Measurements from ENCODE around the gene DVL2. TPM values are rescaled to one million over a fixed set of nuclear protein-coding genes. Genes with fewer than 3 reads are reported as not detected.
A peak's percentile ranks its signal among the peaks of the same experiment; 100 is the strongest.

The DVL2 gene
- total RNA-seq, 2 experiments from 2014 or later = 64.4 to 66.5 TPM

GRCh38 chr17:7236808-7237207 is 2.5 kb upstream of the DVL2 start:
- Mint-ChIP-seq H3K36me3 (peaks cover 35% of the 10 kb centered on the region), H3K4me3 (peak overlapping the region; percentile 98), H3K9me3 (no peaks in the 10 kb centered on the region), H3K27me3 (no peaks in the 10 kb centered on the region), H3K4me1 (peaks cover 61% of the 10 kb centered on the region), H3K27ac (peak overlapping the region; percentile 97)
- no peak for DNase-seq

DNA sequence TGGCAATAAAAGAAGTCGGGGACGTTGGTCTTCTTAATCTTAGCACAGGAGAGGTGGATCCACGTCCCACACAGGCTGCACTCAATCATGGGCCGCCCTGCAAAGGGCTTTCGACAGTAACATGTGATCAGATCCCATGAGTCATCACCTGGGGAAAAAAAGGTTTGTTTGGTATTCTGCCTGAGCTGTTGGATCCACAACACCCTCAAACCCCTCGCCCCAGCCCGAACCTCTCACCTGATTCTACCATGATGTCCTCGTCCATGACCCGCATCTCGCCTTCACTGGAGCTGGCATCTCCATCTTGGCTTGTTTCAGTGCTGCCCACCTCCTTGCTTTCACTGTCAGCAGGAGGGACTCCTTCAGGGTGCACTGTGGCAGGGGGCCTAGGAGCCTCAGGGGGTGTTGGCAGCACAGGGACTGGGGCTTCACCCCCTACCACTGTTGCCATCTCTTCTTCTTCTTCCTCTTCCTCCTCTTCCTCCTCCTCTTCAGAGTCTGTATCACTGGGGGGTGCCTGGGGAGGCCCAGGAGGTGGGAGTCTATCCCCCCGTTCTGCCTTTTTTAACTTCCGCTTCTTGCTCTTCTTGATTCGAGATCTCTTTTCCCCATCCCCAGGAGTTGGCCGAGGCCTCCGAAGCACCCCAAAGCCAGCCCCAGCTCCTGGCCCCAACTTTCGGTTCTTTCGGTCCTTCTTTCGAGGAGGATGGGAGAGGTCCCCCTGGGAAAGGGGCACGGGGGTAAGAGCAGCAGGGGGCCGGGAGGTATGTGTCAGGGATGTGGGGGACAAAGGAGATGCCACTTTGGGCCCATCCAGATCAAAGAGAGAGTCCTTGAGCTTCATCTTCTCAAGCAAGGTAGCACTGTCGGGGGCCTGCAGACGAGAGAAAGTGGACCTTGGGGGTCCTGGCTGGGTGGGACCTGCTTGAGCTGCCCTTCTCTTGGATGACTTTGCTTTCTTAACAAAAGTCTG is 1.7 kb upstream of the DVL2 start:
- peaks cover 54% of the 10 kb centered on the region for H3K4me1 Mint-ChIP-seq
- H3K27ac Mint-ChIP-seq = peak overlapping the region; percentile 65
- H3K27me3 Mint-ChIP-seq = no peaks in the 10 kb centered on the region
- H3K4me3 Mint-ChIP-seq = peak overlapping the region; percentile 99
- peaks cover 35% of the 10 kb centered on the region for H3K36me3 Mint-ChIP-seq
- DNase-seq = no peak
- H3K9me3 Mint-ChIP-seq = no peaks in the 10 kb centered on the region

DNA sequence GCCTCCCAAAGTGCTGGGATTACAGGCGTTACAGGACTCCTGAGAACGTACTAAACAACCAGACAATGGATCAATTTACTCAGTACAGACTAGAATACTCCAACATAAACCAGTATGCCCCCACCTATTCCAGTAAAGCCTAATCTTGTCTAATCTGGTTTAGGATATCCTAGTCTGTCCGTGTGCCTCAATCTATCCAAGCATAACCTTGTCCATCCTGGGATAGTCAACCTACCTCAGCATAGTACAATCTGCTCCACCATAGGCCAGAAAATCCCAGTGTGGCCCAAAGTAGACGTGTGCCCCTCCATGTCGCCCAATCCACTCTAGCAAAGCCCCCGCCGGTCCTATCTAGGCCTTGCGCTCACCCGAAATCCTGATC is 625 bp downstream of the DVL2 start:
- peak overlapping the region; percentile 96 for H3K27ac Mint-ChIP-seq
- H3K9me3 Mint-ChIP-seq = no peaks in the 10 kb centered on the region
- H3K36me3 Mint-ChIP-seq = peaks cover 39% of the 10 kb centered on the region
- peaks cover 46% of the 10 kb centered on the region for H3K4me1 Mint-ChIP-seq
- DNase-seq = no peak
- H3K27me3 Mint-ChIP-seq = no peaks in the 10 kb centered on the region
- H3K4me3 Mint-ChIP-seq = peak overlapping the region; percentile 99

- H3K4me1 Mint-ChIP-seq = peaks cover 50% of the 10 kb centered on the region
Measured at GRCh38 chr17:7232114-7232513, 2.2 kb downstream of the DVL2 start.

GRCh38 chr17:7229504-7229903 is 4.8 kb downstream of the DVL2 start:
- H3K9me3 Mint-ChIP-seq = no peaks in the 10 kb centered on the region
- H3K27ac Mint-ChIP-seq = no peak overlapping the region
- peaks cover 23% of the 10 kb centered on the region for H3K36me3 Mint-ChIP-seq
- no peaks in the 10 kb centered on the region for H3K27me3 Mint-ChIP-seq
- no peak overlapping the region for H3K4me3 Mint-ChIP-seq
- peaks cover 28% of the 10 kb centered on the region for H3K4me1 Mint-ChIP-seq
- no peak for DNase-seq

More at GRCh38 chr17:7232114-7232513, 2.2 kb downstream of the DVL2 start:
- no peak overlapping the region for H3K27ac Mint-ChIP-seq
- H3K36me3 Mint-ChIP-seq = peaks cover 41% of the 10 kb centered on the region
- no peaks in the 10 kb centered on the region for H3K27me3 Mint-ChIP-seq
- no peak for DNase-seq
- H3K9me3 Mint-ChIP-seq = no peaks in the 10 kb centered on the region
- peak overlapping the region; percentile 99 for H3K4me3 Mint-ChIP-seq

- no peak overlapping the region for H3K4me3 Mint-ChIP-seq
- H3K4me1 Mint-ChIP-seq = peaks cover 26% of the 10 kb centered on the region
- no peaks in the 10 kb centered on the region for H3K9me3 Mint-ChIP-seq
- peaks cover 22% of the 10 kb centered on the region for H3K36me3 Mint-ChIP-seq
- DNase-seq = no peak
- no peaks in the 10 kb centered on the region for H3K27me3 Mint-ChIP-seq
- H3K27ac Mint-ChIP-seq = peak overlapping the region; percentile 28
Measured at GRCh38 chr17:7228920-7229319, 5.4 kb downstream of the DVL2 start.

DNA sequence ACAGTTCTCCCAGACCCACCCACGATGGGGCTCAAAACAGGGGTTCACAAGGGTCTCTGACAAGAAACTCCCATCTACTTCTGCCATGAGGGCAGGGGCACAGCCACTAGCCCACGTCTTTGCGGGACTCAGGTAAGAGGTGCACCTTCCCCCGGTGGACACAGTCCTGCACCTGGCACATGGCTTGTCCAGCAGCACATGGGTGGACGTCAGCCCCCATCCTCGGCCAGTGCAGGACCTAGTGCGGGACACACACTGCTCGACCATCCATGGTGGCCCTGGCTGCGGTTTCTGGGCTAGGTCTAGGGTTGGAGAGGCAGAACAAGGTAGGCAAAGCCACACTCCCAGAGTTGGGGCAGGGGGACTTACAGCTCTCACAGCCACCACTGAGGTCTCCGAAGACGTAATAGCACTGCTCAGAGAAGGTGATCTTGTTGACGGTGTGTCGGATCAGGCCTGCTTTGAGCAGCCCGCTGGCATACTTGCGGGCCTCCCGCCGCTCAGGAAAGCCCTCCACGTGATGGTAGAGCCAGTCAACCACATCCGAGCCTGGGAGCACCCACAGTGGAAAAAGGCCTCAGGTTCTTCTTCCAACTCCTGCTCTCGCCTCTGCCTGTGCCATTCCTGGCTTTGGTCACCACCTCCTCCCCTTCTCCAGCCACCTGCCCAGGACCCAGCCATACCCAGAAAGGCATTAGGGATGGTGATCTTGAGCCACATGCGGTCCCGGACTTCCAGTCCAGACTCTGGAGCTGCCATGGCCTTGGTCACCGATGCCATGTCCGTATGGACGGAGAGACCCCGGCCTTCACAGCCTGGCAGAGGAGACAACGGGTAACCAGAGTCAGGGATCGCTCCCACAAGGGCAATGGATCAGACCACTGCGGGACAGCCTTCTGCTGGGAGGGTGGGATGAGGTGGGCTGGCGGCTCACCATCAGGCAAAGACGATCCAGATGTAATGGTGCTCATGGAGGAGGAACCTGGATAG is 7.3 kb downstream of the DVL2 start:
- Mint-ChIP-seq H3K9me3 (no peaks in the 10 kb centered on the region), H3K27ac (peak overlapping the region; percentile 29), H3K36me3 (peaks cover 14% of the 10 kb centered on the region), H3K27me3 (no peaks in the 10 kb centered on the region), H3K4me1 (peaks cover 18% of the 10 kb centered on the region), H3K4me3 (no peak overlapping the region)
- no peak for DNase-seq

DNA sequence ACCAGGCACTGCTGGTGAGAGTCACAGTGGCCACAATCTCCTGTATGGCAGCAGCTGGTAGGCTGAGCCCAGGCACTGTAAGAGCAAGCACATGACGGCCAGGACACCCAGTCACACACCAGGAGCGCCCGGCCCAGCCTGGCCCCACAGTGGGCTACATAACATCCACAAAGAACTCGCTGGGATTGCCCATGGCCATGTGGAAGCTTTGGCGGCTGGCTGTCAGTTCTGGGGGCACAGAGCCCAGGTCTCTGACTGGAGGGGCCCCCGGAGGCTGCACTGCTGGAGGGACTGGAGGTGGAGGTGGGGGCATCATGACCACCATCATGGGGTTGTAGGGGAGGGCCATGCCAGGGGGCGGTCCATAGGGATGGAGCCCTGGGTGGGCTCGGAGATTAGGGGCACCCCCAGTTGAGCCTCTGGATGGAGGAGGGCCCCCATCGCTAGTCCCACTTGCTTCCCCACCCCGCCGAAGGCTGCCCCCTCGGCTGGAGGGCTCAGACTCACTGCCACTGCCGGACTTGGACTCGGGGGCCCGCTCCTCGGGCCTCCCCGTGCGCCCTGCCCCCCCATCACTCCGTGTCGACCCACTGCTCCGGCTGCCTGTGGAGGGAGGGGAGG is 8.5 kb downstream of the DVL2 start:
- no peak overlapping the region for H3K4me3 Mint-ChIP-seq
- H3K36me3 Mint-ChIP-seq = peaks cover 21% of the 10 kb centered on the region
- H3K27ac Mint-ChIP-seq = no peak overlapping the region
- H3K4me1 Mint-ChIP-seq = peaks cover 23% of the 10 kb centered on the region
- no peak for DNase-seq
- no peaks in the 10 kb centered on the region for H3K27me3 Mint-ChIP-seq
- no peaks in the 10 kb centered on the region for H3K9me3 Mint-ChIP-seq

DNA sequence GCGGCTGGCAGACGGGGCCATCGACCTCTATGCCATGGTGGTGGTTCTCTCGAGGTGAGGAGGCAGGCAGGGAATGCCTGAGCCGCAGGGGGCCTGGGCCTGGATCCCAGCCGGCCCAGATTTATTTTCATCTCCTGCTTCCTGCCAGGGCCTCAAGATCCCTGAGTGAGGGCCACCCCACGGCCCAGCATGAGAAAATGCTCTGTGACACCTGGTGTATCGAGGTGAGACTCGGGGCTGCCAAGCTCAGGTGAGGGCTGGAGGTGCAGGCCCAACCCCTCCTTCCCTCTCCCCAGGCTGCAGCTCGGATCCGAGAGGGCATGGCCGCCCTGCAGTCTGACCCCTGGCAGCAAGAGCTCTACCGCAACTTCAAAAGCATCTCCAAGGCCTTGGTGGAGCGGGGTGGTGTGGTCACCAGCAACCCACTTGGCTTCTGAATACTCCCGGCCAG is 9.6 kb downstream of the DVL2 start:
- no peaks in the 10 kb centered on the region for H3K9me3 Mint-ChIP-seq
- peaks cover 27% of the 10 kb centered on the region for H3K36me3 Mint-ChIP-seq
- peaks cover 28% of the 10 kb centered on the region for H3K4me1 Mint-ChIP-seq
- H3K27ac Mint-ChIP-seq = no peak overlapping the region
- no peaks in the 10 kb centered on the region for H3K27me3 Mint-ChIP-seq
- DNase-seq = no peak
- no peak overlapping the region for H3K4me3 Mint-ChIP-seq

DNA sequence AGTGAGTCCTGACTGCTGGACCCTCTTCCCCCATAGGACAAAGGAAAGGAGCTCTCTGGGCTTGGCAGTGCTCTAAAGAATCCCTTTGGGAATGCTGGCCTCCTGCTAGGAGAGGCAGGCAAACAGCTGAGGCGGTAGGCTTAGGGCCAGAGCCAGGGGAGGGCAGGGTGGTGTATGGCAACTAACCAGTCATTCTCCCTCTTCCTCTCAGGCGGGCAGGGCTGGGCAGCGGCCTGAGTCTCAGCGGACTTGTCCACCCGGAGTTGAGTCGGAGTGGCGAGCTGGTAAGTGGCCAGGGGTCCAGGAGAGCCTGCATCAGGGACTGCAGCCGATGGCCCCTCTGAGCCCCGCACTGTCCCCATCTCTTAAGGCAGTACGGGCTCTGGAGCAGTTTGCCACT is 10.2 kb downstream of the DVL2 start:
- H3K27ac Mint-ChIP-seq = no peak overlapping the region
- no peaks in the 10 kb centered on the region for H3K27me3 Mint-ChIP-seq
- no peak for DNase-seq
- peaks cover 31% of the 10 kb centered on the region for H3K4me1 Mint-ChIP-seq
- peaks cover 22% of the 10 kb centered on the region for H3K36me3 Mint-ChIP-seq
- no peak overlapping the region for H3K4me3 Mint-ChIP-seq
- H3K9me3 Mint-ChIP-seq = no peaks in the 10 kb centered on the region

DNA sequence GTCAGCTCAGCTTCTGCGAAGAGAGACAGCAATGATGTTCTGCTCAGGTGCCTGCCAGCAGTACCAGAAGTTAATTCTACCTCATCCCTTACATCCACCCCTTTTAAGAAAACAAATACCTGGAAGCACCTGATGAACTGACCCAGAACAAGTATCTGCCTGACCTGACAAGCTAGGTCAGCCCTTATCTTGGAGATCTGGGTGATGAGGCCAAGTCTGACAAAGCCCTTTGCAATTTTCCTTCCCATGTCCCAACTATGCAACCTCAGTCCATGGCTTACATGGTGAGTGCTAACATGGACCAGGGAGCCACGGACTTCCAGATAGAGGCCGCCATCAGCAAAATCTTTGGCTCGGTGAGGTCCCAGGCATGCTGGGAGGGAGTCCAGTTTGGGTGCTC is 10.9 kb downstream of the DVL2 start:
- no peak for DNase-seq
- Mint-ChIP-seq H3K36me3 (peaks cover 18% of the 10 kb centered on the region), H3K27ac (no peak overlapping the region), H3K4me3 (no peak overlapping the region), H3K27me3 (no peaks in the 10 kb centered on the region), H3K9me3 (no peaks in the 10 kb centered on the region), H3K4me1 (peaks cover 36% of the 10 kb centered on the region)

- Mint-ChIP-seq H3K27me3 (no peaks in the 10 kb centered on the region), H3K9me3 (no peaks in the 10 kb centered on the region), H3K4me1 (peaks cover 36% of the 10 kb centered on the region), H3K36me3 (peaks cover 14% of the 10 kb centered on the region), H3K27ac (peak overlapping the region; percentile 48), H3K4me3 (no peak overlapping the region)
- no peak for DNase-seq
Measured at GRCh38 chr17:7222972-7223292, 11.4 kb downstream of the DVL2 start.

DNA sequence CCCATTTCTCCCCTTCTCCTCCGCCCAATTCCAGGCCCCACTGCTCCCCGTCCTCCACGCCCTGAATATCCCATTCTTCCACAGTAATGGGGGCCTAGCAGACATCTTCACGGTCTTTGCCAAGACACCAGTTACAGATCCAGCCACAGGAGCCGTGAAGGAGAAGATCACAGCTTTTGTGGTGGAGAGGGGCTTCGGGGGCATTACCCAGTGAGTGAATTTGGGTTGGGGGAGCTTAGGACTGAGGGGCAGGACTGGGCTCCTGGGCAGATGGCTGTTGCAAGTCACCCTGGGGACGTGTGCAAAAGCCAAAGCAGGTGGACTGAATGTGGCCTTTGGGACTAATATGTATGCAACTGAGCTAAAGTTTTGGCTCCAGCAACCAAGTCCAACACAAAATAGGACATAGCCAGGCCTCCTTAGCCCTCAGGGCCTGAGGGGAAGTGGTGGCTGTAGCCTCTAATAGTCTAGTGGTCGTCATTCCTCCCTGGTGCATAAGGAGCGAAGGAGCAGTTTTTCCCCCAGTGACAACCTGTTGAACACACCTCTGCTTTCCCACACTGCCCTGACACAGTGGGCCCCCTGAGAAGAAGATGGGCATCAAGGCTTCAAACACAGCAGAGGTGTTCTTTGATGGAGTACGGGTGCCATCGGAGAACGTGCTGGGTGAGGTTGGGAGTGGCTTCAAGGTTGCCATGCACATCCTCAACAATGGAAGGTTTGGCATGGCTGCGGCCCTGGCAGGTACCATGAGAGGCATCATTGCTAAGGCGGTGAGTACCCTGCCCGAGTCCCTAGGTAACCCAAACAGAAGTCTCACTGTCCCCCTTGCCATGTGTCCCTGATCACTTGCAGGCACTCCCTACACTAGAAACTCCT is 12.0 kb downstream of the DVL2 start:
- Mint-ChIP-seq H3K4me3 (no peak overlapping the region), H3K9me3 (no peaks in the 10 kb centered on the region), H3K27ac (peak overlapping the region; percentile 48), H3K27me3 (no peaks in the 10 kb centered on the region), H3K36me3 (peaks cover 13% of the 10 kb centered on the region), H3K4me1 (peaks cover 38% of the 10 kb centered on the region)
- DNase-seq = no peak
